Peyer's patch (tissue), 4 donors: ENCODE measurements around the gene ACAA2. TPM values are rescaled to one million over a fixed set of nuclear protein-coding genes. Genes with fewer than 3 reads are reported as not detected.

Experiments
- DNase-seq, 3 donors: peaks; one replicate each; pipeline ENCODE4 v3.0.0-alpha.2; 2017 to 2019
- H3K27ac ChIP-seq, 4 donors: fragments of 200-600 bp; sonication (generic); one replicate each; pipeline ENCODE4 v1.5.1; 2016 to 2019
- H3K27me3 ChIP-seq, 2 donors: fragments of 200-600 bp; sonication (generic); one replicate each; pipeline ENCODE4 v1.5.1; 2019
- H3K36me3 ChIP-seq, 3 donors: fragments of 200-600 bp; sonication (generic); one replicate each; pipeline ENCODE4 v1.5.1; 2016 to 2019
- H3K4me1 ChIP-seq, 4 donors: fragments of 200-600 bp; sonication (generic); one replicate each; pipeline ENCODE4 v1.5.1; 2016 to 2019
- H3K4me3 ChIP-seq, 4 donors: fragments of 200-600 bp; sonication (generic); 1 replicate in 3 of 4; 2 replicates in 1 of 4; pipeline ENCODE4 v1.5.1; 2016 to 2019; ENCODE audit warnings: mild to moderate bottlenecking in 1 of 4
- H3K9me3 ChIP-seq, 4 donors: fragments of 200-600 bp; sonication (generic); one replicate each; pipeline ENCODE4 v1.5.1; 2016 to 2019; ENCODE audit warnings: mild to moderate bottlenecking in 1 of 4
- POLR2A ChIP-seq, 2 donors: fragments of 450-650 bp; IDR thresholded peaks; one replicate each; pipeline ENCODE4 v1.5.1; 2017; ENCODE audit warnings: antibody characterized with exemption in 2 of 2, mild to moderate bottlenecking in 2 of 2, moderate library complexity in 2 of 2
- small RNA-seq, 2 donors: library from RNA; depleted of rRNA; stranded (forward); fragments of <200 nt; gene quantifications; one replicate each; pipeline ENCODE3, GENCODE V24; 2016
- total RNA-seq, 4 donors: library from RNA; depleted of rRNA; stranded (reverse); fragments of >200 nt; gene quantifications; one replicate each; pipeline ENCODE4 v1.1.0, GENCODE V29; 2016
- TF ChIP-seq, protein P1 (sequence below), 6 experiments: fragments of 450-650 bp in 4 of 6; fragments of 200-600 bp in 2 of 6; sonication (generic) in 1 of 6; IDR thresholded peaks; one replicate each; pipeline ENCODE4 v1.5.1; 2017 to 2019; ENCODE audit warnings: antibody characterized with exemption in 6 of 6, mild to moderate bottlenecking in 3 of 6, moderate library complexity in 1 of 6

ACAA2 gene
- total RNA-seq, 4 donors from 2014 or later = 97.4 to 257 (median 143) TPM

DNA sequence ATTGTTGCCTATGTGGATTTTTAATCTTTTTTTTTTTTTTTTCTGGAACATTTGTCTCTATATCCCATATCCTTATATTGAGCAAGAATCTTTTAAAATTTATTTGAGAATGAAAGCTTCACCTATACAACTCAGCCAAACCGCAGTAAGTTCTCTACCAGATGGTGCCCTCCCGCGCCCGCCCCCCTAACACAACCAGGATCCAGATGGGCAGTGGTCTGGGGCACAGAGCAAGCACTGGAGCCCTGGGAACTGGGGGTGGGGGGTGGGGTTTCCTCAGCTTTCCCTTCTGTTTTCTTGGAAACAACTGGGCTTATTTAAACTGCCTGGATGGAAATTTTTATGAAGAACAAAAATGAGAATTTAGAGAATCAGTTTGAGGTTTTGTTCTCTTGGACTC lies 74.6 kb downstream of the ACAA2 start:
- TF ChIP-seq, protein P1, sequence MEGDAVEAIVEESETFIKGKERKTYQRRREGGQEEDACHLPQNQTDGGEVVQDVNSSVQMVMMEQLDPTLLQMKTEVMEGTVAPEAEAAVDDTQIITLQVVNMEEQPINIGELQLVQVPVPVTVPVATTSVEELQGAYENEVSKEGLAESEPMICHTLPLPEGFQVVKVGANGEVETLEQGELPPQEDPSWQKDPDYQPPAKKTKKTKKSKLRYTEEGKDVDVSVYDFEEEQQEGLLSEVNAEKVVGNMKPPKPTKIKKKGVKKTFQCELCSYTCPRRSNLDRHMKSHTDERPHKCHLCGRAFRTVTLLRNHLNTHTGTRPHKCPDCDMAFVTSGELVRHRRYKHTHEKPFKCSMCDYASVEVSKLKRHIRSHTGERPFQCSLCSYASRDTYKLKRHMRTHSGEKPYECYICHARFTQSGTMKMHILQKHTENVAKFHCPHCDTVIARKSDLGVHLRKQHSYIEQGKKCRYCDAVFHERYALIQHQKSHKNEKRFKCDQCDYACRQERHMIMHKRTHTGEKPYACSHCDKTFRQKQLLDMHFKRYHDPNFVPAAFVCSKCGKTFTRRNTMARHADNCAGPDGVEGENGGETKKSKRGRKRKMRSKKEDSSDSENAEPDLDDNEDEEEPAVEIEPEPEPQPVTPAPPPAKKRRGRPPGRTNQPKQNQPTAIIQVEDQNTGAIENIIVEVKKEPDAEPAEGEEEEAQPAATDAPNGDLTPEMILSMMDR (IDR thresholded peaks at IDR 0.05) = no peak
- no peak for TF ChIP-seq POLR2A (IDR thresholded peaks at IDR 0.05)

DNA sequence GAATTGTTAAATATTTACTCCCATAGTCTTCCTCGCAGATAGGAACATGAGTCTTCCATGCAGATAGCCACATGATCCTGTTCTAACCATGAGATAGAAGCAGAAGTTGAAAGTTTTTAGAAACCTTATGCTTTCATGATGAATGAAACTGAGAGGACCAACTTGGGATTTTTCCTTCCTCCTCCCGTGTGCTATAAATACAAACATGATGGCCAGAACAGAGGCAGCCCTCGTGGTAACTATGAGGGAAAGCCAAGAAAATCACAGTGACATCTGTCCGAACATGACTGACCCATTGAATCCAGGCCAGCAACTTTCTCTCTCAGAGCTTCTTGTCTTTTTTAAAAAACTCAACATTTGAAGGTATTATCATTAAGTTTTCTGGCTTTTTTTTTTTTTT lies 78.5 kb downstream of the ACAA2 start:
- no peak for TF ChIP-seq POLR2A (IDR thresholded peaks at IDR 0.05)
- TF ChIP-seq, protein P1 (IDR thresholded peaks at IDR 0.05) = no peak
- no peak overlapping the region for H3K27ac ChIP-seq

More for the DNA sequence above, 74.6 kb downstream of the ACAA2 start:
- Histone ChIP-seq H3K4me3 (no peak overlapping the region), H3K36me3 (no peaks in the 10 kb centered on the region), H3K27ac (no peak overlapping the region), H3K9me3 (no peaks in the 10 kb centered on the region), H3K4me1 (no peaks in the 10 kb centered on the region), H3K27me3 (no peaks in the 10 kb centered on the region)
- DNase-seq = peak in 1 of 3 donors; percentile 14

DNA sequence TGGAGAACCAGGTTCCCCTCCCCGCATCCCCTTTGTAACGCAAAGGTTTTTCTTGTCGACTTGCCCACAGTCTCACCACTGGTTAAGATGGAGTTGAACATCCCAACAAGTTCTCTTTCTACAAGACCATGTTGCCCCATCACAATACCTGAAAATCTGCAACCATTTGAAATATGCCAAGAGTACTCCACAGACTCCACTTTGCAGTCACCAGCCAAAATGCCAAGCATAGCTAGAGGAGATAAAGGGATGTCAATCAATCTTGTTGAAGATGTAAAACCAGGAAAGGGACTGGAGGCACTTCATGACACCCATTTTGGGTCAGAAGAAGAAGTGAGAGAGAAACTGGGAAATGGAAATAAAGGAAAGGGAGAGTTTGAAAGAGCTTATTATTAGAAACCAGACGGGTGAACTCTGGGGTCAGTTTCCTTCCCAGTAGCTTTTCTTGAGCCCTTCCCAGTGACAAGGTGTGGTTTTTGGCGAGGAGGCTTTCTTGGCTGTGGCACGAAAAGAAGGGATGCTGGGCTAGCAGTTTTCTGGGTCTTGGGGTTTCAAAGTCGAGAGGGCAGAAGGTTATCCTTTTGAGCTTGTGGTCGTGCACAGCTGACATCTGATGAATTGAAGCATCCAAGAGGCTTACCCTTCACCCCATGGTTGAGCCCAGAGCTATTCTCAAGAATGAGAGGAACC lies 79.3 kb downstream of the ACAA2 start:
- Histone ChIP-seq H3K36me3 (no peaks in the 10 kb centered on the region), H3K27me3 (no peaks in the 10 kb centered on the region), H3K9me3 (no peaks in the 10 kb centered on the region), H3K4me3 (no peak overlapping the region), H3K4me1 (peaks cover 0 to 24% (median 0%) of the 10 kb centered on the region in 4 donors), H3K27ac (no peak overlapping the region)
- peak in 1 of 3 donors; percentile 8 for DNase-seq
- TF ChIP-seq, protein P1 (IDR thresholded peaks at IDR 0.05) = no peak
- TF ChIP-seq POLR2A (IDR thresholded peaks at IDR 0.05) = no peak

More for the DNA sequence above, 78.5 kb downstream of the ACAA2 start:
- Histone ChIP-seq H3K4me3 (no peak overlapping the region), H3K27me3 (no peaks in the 10 kb centered on the region), H3K36me3 (no peaks in the 10 kb centered on the region), H3K4me1 (peaks cover 0 to 24% (median 0%) of the 10 kb centered on the region in 4 donors), H3K9me3 (no peaks in the 10 kb centered on the region)
- no peak for DNase-seq

DNA sequence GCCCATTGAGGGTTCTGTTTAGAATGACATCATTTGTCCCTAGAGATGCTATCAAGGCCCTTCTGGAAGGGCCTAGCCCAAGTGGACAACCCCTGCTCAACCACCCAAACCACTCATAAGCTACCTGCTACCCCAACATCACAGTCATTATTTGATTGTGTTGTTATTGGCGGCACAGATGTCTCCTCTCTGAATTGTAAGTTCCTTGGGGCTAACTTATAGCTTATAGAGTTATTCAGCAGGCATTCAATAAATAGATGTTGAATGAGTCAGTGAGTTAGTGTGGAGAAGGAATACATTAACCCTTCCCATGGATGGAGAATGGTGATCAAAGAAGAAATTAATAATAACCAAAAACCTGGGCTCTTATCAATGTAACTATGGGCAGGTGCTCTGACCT lies 80.0 kb downstream of the ACAA2 start:
- no peaks in the 10 kb centered on the region for H3K27me3 ChIP-seq
- TF ChIP-seq, protein P1 (IDR thresholded peaks at IDR 0.05) = no peak
- no peak for TF ChIP-seq POLR2A (IDR thresholded peaks at IDR 0.05)
- H3K4me1 ChIP-seq = peaks cover 0 to 24% (median 0%) of the 10 kb centered on the region in 4 donors

More for the DNA sequence above, 80.0 kb downstream of the ACAA2 start:
- Histone ChIP-seq H3K9me3 (no peaks in the 10 kb centered on the region), H3K4me3 (no peak overlapping the region), H3K36me3 (no peaks in the 10 kb centered on the region), H3K27ac (no peak overlapping the region)
- no peak for DNase-seq

Small RNA genes lying within 50 kb of the gene (small RNA-seq; reads per million reads assigned to genes)
- gene RF00283 (0 reads per million in 2 donors), gene SCARNA17 (0 reads per million in 2 donors)
